Trophoblast cell (in vitro differentiated cells and primary cell): ENCODE measurements around the gene GNPAT.

ENCODE experiments used
- DNase-seq, 2 donors: peaks; one replicate each; pipeline ENCODE4 v3.0.0-alpha.2; 2016
- H2AFZ ChIP-seq: 2 replicates; pipeline ENCODE4 v1.6.1; 2013; ENCODE audit warnings: low read length, moderate library complexity, mild to moderate bottlenecking; ENCODE audit not compliant: insufficient read depth, poor library complexity
- H2AK5ac ChIP-seq: 2 replicates; pipeline ENCODE4 v1.6.1; 2013; ENCODE audit warnings: mild to moderate bottlenecking, low read length
- H2BK120ac ChIP-seq: 2 replicates; pipeline ENCODE4 v1.6.1; 2013; ENCODE audit warnings: low read length, mild to moderate bottlenecking, moderate library complexity; ENCODE audit not compliant: insufficient read depth, poor library complexity
- H2BK12ac ChIP-seq: 2 replicates; pipeline ENCODE4 v1.6.1; 2013; ENCODE audit warnings: mild to moderate bottlenecking, low read length, moderate library complexity
- H2BK5ac ChIP-seq: 2 replicates; pipeline ENCODE4 v1.6.1; 2013; ENCODE audit warnings: low read length, low read depth, moderate library complexity, mild to moderate bottlenecking; ENCODE audit not compliant: poor library complexity
- H3K14ac ChIP-seq: 2 replicates; pipeline ENCODE4 v1.6.1; 2013; ENCODE audit warnings: mild to moderate bottlenecking, low read length
- H3K18ac ChIP-seq: 2 replicates; pipeline ENCODE4 v1.6.1; 2013; ENCODE audit warnings: mild to moderate bottlenecking, low read length
- H3K23ac ChIP-seq: 2 replicates; pipeline ENCODE4 v1.6.1; 2013; ENCODE audit warnings: low read length
- H3K27ac ChIP-seq: 2 replicates; pipeline ENCODE4 v1.5.1; 2013; ENCODE audit warnings: low read depth, mild to moderate bottlenecking, inconsistent platforms, low read length, moderate library complexity
- H3K27me3 ChIP-seq: 2 replicates; pipeline ENCODE4 v1.6.1; 2013; ENCODE audit warnings: inconsistent platforms, mild to moderate bottlenecking, low read length, moderate library complexity; ENCODE audit not compliant: insufficient read depth
- H3K36me3 ChIP-seq, 2 experiments: 1 replicate in 1 of 2; 2 replicates in 1 of 2; pipeline ENCODE4 v1.6.1; 2013; ENCODE audit warnings: low read length in 2 of 2, mild to moderate bottlenecking in 2 of 2, moderate library complexity in 1 of 2; ENCODE audit not compliant: insufficient read depth in 2 of 2, control insufficient read depth in 1 of 2
- H3K4ac ChIP-seq: 2 replicates; pipeline ENCODE4 v1.6.1; 2013; ENCODE audit warnings: low read depth, mild to moderate bottlenecking, low read length, moderate library complexity
- H3K4me1 ChIP-seq, 2 experiments: 1 replicate in 1 of 2; 2 replicates in 1 of 2; pipeline ENCODE4 v1.6.1; 2013; ENCODE audit warnings: low read length in 2 of 2, mild to moderate bottlenecking in 2 of 2, moderate library complexity in 1 of 2; ENCODE audit not compliant: insufficient read depth in 2 of 2, control insufficient read depth in 1 of 2
- H3K4me2 ChIP-seq: 2 replicates; pipeline ENCODE4 v1.6.1; 2013; ENCODE audit warnings: inconsistent platforms, mild to moderate bottlenecking, low read length, moderate library complexity
- H3K4me3 ChIP-seq: 2 replicates; pipeline ENCODE4 v1.5.1; 2013; ENCODE audit warnings: mild to moderate bottlenecking, low read depth, low read length, inconsistent platforms
- H3K79me1 ChIP-seq: one replicate; pipeline ENCODE4 v1.6.1; 2013; ENCODE audit warnings: low read length
- H3K79me2 ChIP-seq: 2 replicates; pipeline ENCODE4 v1.6.1; 2013; ENCODE audit warnings: low read length, mild to moderate bottlenecking; ENCODE audit not compliant: control insufficient read depth, insufficient read depth, poor library complexity
- H3K9ac ChIP-seq: 2 replicates; pipeline ENCODE4 v1.6.1; 2013; ENCODE audit warnings: mild to moderate bottlenecking, low read length
- H3K9me3 ChIP-seq: 2 replicates; pipeline ENCODE4 v1.6.1; 2013; ENCODE audit warnings: low read depth, mild to moderate bottlenecking, control low read depth, inconsistent platforms, low read length; ENCODE audit not compliant: insufficient read depth
- H4K12ac ChIP-seq: 2 replicates; pipeline ENCODE4 v1.6.1; 2013; ENCODE audit warnings: low read depth, mild to moderate bottlenecking, low read length, moderate library complexity
- H4K8ac ChIP-seq: 2 replicates; pipeline ENCODE4 v1.6.1; 2013; ENCODE audit warnings: low read depth, mild to moderate bottlenecking, low read length, moderate library complexity
- H4K91ac ChIP-seq: one replicate; pipeline ENCODE4 v1.6.1; 2013; ENCODE audit warnings: low read depth, mild to moderate bottlenecking, low read length, moderate library complexity
- WGBS: extraction: QIAGEN DNeasy Blood & Tissue Kit; methylation state at CpG from one replicate; pipeline ENCODE4 v1.1.7; 2013; ENCODE audit warnings: missing lambda C conversion rate; ENCODE audit not compliant: insufficient read length, insufficient coverage; ENCODE audit errors: extremely low coverage; 5-methylcytosine and 5-hydroxymethylcytosine counted together

GNPAT gene

GRCh38 chr1:231214918-231215680, 25.9 kb upstream of the GNPAT start:
- Histone ChIP-seq H3K14ac (no peak overlapping the region), H3K4me3 (no peak overlapping the region), H4K91ac (no peak overlapping the region), H3K9ac (no peak overlapping the region), H3K4me1 (no peaks in the 10 kb centered on the region), H3K4ac (no peak overlapping the region), H3K4me2 (no peak overlapping the region), H2AK5ac (no peak overlapping the region), H2BK12ac (no peak overlapping the region), H3K79me1 (no peaks in the 10 kb centered on the region), H3K27ac (no peak overlapping the region), H4K8ac (no peak overlapping the region), H3K27me3 (no peaks in the 10 kb centered on the region), H3K79me2 (no peaks in the 10 kb centered on the region), H2AFZ (no peak overlapping the region), H3K23ac (no peak overlapping the region), H2BK5ac (no peak overlapping the region), H2BK120ac (no peak overlapping the region), H3K9me3 (no peaks in the 10 kb centered on the region), H4K12ac (no peak overlapping the region), H3K36me3 (no peaks in the 10 kb centered on the region), H3K18ac (no peak overlapping the region)
- DNase-seq: no peak
- WGBS: no CpG with 5 or more reads among the region's 17 CpGs

- Histone ChIP-seq H3K23ac (no peak overlapping the region), H3K9ac (no peak overlapping the region), H3K79me2 (no peaks in the 10 kb centered on the region), H2BK12ac (no peak overlapping the region), H3K4me2 (no peak overlapping the region), H3K36me3 (no peaks in the 10 kb centered on the region), H2AFZ (no peak overlapping the region), H2AK5ac (no peak overlapping the region), H2BK120ac (no peak overlapping the region), H3K27ac (no peak overlapping the region), H4K12ac (no peak overlapping the region), H3K14ac (no peak overlapping the region), H3K4me1 (no peaks in the 10 kb centered on the region), H4K8ac (no peak overlapping the region), H3K4ac (no peak overlapping the region), H3K18ac (no peak overlapping the region), H3K9me3 (no peaks in the 10 kb centered on the region), H4K91ac (no peak overlapping the region), H2BK5ac (no peak overlapping the region), H3K4me3 (no peak overlapping the region), H3K79me1 (no peaks in the 10 kb centered on the region), H3K27me3 (no peaks in the 10 kb centered on the region)
- DNase-seq: no peak
- WGBS: 40% methylated on average over 1 of the region's 10 CpGs
These were observed 25.2 kb upstream of the GNPAT start for GRCh38 chr1:231215681-231216385.

- Histone ChIP-seq H3K4me3 (no peak overlapping the region), H3K4ac (no peak overlapping the region), H2BK12ac (no peak overlapping the region), H3K4me1 (no peaks in the 10 kb centered on the region), H3K79me2 (no peaks in the 10 kb centered on the region), H3K4me2 (no peak overlapping the region), H3K23ac (no peak overlapping the region), H3K36me3 (peaks cover 0 to 1% of the 10 kb centered on the region in 2 experiments), H3K9ac (no peak overlapping the region), H2BK5ac (no peak overlapping the region), H3K27me3 (no peaks in the 10 kb centered on the region), H4K91ac (no peak overlapping the region), H2BK120ac (no peak overlapping the region), H3K9me3 (no peaks in the 10 kb centered on the region), H3K14ac (no peak overlapping the region), H3K18ac (no peak overlapping the region), H4K12ac (no peak overlapping the region), H2AFZ (no peak overlapping the region), H3K79me1 (no peaks in the 10 kb centered on the region), H2AK5ac (no peak overlapping the region), H3K27ac (no peak overlapping the region), H4K8ac (no peak overlapping the region)
- DNase-seq: no peak
- no CpG with 5 or more reads among the region's 4 CpGs for WGBS
These were observed 24.5 kb upstream of the GNPAT start for GRCh38 chr1:231216498-231216897.

- Histone ChIP-seq H3K79me1 (no peaks in the 10 kb centered on the region), H2AFZ (no peak overlapping the region), H3K18ac (no peak overlapping the region), H3K23ac (no peak overlapping the region), H3K27ac (no peak overlapping the region), H3K9me3 (no peaks in the 10 kb centered on the region), H2BK5ac (no peak overlapping the region), H4K8ac (no peak overlapping the region), H2BK12ac (no peak overlapping the region), H2AK5ac (no peak overlapping the region), H3K4ac (no peak overlapping the region), H3K79me2 (no peaks in the 10 kb centered on the region), H3K27me3 (no peaks in the 10 kb centered on the region), H3K4me1 (no peaks in the 10 kb centered on the region), H3K4me2 (no peak overlapping the region), H3K9ac (no peak overlapping the region), H2BK120ac (no peak overlapping the region), H3K36me3 (peaks cover 0 to 2% of the 10 kb centered on the region in 2 experiments), H4K12ac (no peak overlapping the region), H4K91ac (no peak overlapping the region), H3K14ac (no peak overlapping the region), H3K4me3 (no peak overlapping the region)
- WGBS: no CpG with 5 or more reads among the region's 11 CpGs
- no peak for DNase-seq
These were observed 24.0 kb upstream of the GNPAT start for GRCh38 chr1:231217056-231217455.
